GM18907 (cell line): ENCODE measurements around the gene MEGF11.

ENCODE experiments used
- ATAC-seq: cut with Tn5 transposase; IDR thresholded peaks from one replicate; pipeline ENCODE4 v1.9.1; 2021; ENCODE audit warnings: mild to moderate bottlenecking, moderate library complexity; ENCODE audit not compliant: unreplicated experiment

The MEGF11 gene

DNA sequence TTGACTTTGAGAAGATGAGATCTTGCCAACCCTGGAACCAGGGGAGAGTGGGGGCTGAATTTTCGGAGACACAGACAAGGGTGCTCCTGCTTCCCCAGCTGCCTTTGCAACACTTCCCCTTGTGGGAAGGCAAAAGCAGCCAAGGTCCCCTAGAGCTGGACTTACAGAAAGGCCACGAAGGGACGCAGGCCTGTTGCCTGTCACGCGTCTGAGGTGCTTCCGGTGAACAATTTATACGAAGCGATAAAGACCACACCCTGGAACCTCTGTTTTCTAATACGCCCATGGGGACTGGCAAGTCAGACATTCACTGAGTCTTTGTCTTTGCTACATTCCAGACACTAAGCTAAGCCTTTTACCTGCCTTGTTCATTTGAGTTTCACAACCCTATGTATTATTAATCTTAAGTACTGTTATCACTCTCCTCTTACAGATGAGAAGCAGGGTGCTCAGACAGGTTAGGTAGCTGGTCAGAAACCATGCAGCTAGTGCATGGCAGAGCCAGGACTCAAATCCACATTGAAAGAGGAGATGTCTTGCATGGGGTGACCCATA, 13.2 kb downstream of the MEGF11 start:
- ATAC-seq: no peak

DNA sequence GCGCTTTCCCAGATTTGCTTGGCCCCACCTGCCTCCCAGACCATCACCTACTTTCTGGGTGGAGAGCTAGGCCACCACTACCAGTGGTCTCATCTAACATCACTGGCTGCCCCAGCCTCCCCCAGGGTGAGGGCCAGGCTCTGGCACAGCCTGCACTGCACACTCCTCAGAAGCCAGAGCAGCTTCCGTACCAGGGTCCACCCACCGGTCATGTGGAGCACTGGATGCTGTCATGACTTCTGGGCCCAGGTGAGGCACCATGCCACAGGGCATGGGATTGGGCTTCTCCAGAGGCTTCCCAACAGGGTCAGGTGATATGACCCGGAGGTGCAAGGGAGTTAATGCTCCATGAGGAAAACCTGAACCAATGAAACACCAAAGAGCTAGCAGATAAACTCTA, 14.0 kb downstream of the MEGF11 start:
- no peak for ATAC-seq

DNA sequence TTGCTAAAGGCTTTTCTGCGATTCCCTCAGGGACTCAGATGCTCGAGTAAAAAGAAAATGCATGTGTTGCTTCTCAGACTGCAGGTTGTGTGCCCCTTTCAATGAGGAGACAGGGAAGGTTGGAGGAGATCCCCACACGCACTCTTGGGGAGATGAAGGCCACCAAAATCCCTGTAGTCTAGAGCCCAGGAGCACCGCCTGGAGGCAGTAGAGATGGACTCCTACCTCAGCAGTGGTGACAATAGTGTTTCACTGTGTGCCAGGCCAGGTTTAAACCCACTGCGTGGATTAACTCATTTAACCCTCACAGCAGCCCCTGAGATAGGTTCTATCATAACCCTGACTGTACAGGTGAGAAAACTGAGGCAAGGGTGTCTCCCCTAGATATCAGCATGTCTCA, 15.2 kb downstream of the MEGF11 start:
- ATAC-seq: no peak

GRCh38 chr15:66237513-66238235, 15.9 kb downstream of the MEGF11 start:
- no peak for ATAC-seq

DNA sequence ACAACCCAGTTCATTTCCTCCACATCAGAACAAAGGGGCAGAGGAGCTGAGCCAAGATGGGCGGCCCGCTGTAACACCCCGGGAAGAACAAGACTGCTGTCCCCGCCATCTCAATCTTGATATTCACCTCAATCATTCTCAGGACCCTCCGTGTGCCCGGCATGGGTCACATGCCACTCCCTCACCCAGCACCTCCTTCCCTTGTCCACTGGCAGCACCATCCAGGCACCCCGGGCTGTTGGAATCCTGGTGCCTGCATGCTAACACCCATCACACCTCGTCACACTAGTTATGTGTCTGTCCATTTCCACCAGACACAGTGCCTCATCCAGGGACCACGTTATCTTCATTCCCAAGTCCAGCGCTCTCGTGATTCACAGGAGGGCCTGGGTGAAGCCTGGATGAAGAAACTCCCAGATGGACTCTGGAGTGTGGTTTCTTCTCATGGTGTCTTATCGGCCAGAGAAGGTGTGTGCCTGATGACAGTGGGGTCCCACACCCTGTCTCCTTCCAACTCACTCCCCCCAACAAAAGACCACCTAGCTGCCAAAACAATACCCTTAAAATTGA, 16.7 kb downstream of the MEGF11 start:
- ATAC-seq: no peak

DNA sequence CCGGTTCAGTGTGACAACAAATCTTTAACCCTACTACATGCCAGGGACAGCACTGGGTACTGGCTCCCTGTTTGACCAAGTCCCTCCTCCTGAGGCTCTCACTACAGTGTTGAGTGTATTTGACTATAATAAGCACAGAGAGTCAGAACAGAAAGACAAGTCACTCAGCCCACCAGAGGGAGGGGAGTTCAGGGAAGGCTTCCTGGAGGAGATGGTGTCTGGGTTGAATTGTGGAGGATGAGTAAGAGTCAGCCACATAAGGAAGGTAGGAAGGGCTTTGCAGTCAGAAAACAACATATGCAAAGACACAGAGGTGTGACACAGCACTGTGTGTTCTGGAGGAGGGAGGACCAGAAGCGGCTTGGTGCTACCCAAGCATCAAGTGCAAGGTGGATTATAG, 17.7 kb downstream of the MEGF11 start:
- ATAC-seq: no peak

- ATAC-seq: no peak
Measured at GRCh38 chr15:66234798-66235197, 18.8 kb downstream of the MEGF11 start.

GRCh38 chr15:66233487-66234415, 19.8 kb downstream of the MEGF11 start:
- no peak for ATAC-seq

- ATAC-seq: no peak
Measured at GRCh38 chr15:66232267-66232625, 21.3 kb downstream of the MEGF11 start.

DNA sequence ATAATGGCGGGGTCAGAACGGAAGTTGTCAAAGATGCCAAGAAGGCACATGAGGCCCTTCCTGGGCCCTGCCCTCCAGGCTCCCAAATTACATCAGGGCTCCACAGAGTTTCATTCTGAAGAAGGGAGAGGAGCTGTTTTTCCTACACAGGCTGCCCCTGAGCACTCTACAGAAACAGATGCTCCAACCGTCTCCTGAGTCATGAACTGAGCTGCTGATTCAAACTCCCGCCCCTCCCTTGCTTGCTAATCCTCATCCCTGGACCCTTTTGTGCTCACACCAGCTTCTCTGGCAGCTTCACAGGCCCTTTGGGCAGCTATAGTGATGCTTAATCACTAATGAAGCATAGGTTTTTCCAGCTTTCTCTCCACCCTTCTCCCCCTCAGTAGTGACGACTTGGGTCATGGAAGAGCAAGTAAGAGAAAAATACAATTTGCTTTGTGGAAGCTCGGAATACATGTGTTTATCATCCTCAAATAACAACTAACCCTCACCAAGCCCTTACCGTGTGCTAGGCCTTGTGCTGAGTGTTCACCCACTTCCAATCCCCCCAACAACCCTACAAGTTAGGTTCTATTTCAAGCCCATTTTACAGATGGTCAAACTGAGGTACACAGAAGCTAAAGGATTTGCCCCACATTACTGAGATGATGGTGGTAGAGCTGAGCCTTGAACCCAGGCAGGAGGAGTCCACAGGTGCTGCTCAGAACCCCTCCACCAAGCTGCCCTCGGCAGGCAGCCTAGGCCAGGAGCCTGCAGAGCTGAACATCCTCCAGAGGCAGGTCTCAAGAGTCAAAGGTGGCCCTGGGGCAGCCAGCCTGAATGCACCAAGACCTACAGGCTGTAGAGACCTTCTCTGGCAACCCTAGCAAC, 21.9 kb downstream of the MEGF11 start:
- ATAC-seq: no peak

GRCh38 chr15:66229790-66230465, 23.6 kb downstream of the MEGF11 start:
- ATAC-seq: no peak

GRCh38 chr15:66228807-66229735, 24.5 kb downstream of the MEGF11 start:
- ATAC-seq: no peak

DNA sequence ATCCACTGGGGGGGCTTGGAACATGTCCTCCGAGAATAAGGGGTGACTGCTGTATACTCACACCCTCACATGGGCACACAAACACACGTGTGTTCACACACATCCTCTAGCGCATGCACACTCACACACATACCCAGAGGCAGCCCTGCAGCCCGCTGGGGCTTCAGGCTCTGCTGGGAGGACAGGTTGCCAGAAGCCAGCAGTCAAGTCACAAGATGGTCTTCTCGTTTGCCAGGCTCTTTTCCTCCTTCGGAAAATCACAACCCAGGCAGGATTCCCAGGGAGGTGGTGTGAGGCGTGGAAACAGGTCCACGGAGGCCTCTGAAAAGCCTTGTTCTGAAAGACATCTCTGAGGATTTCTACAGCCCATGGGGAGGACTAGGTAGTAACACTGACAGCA, 26.8 kb downstream of the MEGF11 start:
- no peak for ATAC-seq

GRCh38 chr15:66225656-66226274, 27.8 kb downstream of the MEGF11 start:
- ATAC-seq: no peak

DNA sequence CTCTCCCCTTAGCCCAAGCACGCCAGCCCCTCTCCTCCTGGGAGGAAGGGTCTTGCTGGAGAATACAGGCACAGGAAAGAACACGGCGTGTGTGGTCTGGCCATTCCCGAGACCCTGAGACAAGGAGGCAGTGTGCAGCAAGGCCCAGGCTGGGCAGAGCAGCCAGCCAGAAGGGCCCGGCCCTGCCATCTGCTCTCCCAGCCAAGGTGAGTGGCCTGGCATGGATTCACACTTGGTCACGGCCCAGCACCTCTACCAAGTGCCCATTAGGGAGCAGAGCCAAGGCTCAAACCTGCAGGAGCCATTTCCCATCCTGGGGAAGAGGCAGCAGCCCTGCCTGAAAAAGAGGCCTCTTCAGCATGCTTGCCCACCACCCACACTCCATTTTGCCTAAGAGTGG, 28.6 kb downstream of the MEGF11 start:
- no peak for ATAC-seq

DNA sequence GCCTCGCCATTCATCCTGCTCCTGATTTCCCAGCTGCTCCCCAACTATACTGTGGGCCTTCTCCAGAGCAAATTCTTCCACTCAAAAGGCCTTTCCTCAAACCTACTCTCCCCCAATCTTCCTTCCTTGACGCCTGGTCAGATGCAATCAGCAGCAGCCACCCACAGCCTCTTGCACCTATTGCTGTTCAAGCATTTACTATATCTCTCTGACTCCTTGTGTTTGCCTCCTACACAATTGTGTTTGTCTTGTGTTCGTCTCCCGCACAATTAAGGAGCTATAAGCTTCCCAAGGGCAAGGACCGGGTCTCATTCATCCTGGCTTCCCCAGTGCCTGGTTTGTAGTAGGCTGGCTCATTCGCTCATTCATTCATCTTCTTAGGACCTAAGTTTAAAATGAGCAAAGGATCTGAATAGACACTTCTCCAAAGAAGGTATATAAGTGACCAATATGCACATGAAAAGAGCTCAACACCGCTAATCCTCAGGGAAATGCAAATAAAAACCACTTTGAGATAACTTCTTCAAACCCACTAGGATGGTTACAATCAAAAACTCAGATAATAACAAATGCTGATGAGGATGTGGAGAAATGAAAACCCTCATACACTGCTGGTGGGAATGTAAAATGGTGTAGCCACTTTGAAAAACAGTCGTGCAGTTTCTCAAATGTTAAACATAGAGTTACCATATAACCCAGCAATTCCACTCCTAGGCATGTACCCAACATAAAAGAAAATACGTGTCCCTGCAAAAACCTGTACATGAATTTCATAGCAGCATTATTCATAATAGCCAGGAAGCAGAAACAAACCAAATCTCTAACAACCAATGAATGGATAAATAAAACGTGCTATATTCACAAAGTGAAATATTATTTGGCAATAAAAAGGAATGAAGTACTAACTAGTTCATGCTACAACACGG, 31.0 kb downstream of the MEGF11 start:
- no peak for ATAC-seq

DNA sequence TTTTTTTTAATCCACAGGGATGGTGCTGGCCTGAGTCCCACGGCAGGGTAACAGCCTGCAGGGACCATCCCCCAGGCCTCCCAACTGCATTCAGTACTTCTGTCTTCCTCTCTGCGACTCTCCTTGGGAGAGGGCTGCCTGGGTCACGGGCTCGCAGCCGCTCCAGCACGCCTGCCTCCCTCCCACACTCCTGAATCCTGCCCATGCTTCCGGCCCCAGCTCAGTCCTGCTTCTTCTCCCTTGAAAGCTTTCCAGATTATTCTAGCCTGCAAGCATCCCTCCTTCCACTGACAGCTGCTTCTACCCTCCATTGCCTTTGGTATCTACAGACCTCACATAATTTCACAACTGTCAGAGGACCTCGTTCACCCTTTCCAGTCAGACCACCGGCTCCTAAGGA, 32.4 kb downstream of the MEGF11 start:
- ATAC-seq: no peak

- ATAC-seq: no peak
Measured at GRCh38 chr15:66220601-66221000, 32.9 kb downstream of the MEGF11 start.
